IPS-18a (cell line): ENCODE results near the gene TLR1.
"Not testable (repeated sequence)": the region's sequence is repeated elsewhere in the genome, so short reads cannot be mapped to it uniquely, and the experiment has no call there.

ENCODE experiments used
- H3K27ac ChIP-seq: one replicate; pipeline ENCODE4 v1.5.1; 2013; ENCODE audit warnings: low read length
- H3K27me3 ChIP-seq: one replicate; pipeline ENCODE4 v1.6.1; 2013; ENCODE audit warnings: mild to moderate bottlenecking, low read length; ENCODE audit not compliant: control insufficient read depth, insufficient read depth
- H3K36me3 ChIP-seq: one replicate; pipeline ENCODE4 v1.6.1; 2013; ENCODE audit warnings: low read depth, low read length; ENCODE audit not compliant: control insufficient read depth
- H3K4me1 ChIP-seq: one replicate; pipeline ENCODE4 v1.6.1; 2013; ENCODE audit warnings: low read depth, low read length; ENCODE audit not compliant: control insufficient read depth
- H3K4me3 ChIP-seq: one replicate; pipeline ENCODE4 v1.5.1; 2013; ENCODE audit warnings: low read length
- H3K9ac ChIP-seq: one replicate; pipeline ENCODE4 v1.6.1; 2013; ENCODE audit warnings: mild to moderate bottlenecking, low read length, moderate library complexity
- H3K9me3 ChIP-seq: one replicate; pipeline ENCODE4 v1.6.1; 2013; ENCODE audit warnings: low read depth, low read length; ENCODE audit not compliant: control insufficient read depth

The TLR1 gene

GRCh38 chr4:38784141-38784540 is 20.4 kb downstream of the TLR1 start:
- H3K27me3 ChIP-seq: no peaks in the 10 kb centered on the region
- H3K9me3 ChIP-seq: no peaks in the 10 kb centered on the region
- no peak overlapping the region for H3K9ac ChIP-seq
- no peaks in the 10 kb centered on the region for H3K36me3 ChIP-seq
- H3K27ac ChIP-seq: no peak overlapping the region
- H3K4me3 ChIP-seq: no peak overlapping the region
- no peaks in the 10 kb centered on the region for H3K4me1 ChIP-seq

DNA sequence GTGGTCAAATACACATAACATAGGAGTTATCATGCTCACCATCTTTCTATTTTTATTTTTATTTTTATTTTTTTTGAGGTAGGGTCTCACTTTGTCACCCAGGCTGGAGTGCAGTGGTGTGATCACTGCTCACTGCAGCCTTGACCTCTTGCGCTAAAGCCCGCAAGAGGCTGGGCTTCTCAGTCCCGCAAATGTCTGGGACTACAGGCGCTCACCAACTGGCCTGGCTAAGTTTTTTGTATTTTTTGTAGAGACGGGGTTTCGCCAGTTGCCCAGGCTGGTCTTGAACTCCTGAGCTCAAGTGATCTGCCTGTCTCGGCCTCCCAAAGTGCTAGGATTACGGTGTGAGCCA is 21.5 kb downstream of the TLR1 start:
- Histone ChIP-seq H3K36me3 (no peaks in the 10 kb centered on the region), H3K27me3 (no peaks in the 10 kb centered on the region), H3K9ac (no peak overlapping the region), H3K9me3 (no peaks in the 10 kb centered on the region), H3K27ac (no peak overlapping the region), H3K4me3 (no peak overlapping the region), H3K4me1 (no peaks in the 10 kb centered on the region)

- H3K9me3 ChIP-seq: no peaks in the 10 kb centered on the region
- H3K27me3 ChIP-seq: no peaks in the 10 kb centered on the region
- no peaks in the 10 kb centered on the region for H3K4me1 ChIP-seq
- H3K9ac ChIP-seq: no peak within 1 kb of the TSS
- no peak within 1 kb of the TSS for H3K4me3 ChIP-seq
- H3K36me3 ChIP-seq: no peaks in the 10 kb centered on the region
- no peak within 1 kb of the TSS for H3K27ac ChIP-seq
Observed at GRCh38 chr4:38782452-38783108, 22.0 kb downstream of the TLR1 start, which contains the start of gene TLR10. TSS of gene TLR10 (minus strand) at chr4:38782990. CDS start at chr4:38775590, 7,400 bp downstream.

- Histone ChIP-seq H3K4me1 (no peaks in the 10 kb centered on the region), H3K4me3 (no peak overlapping the region), H3K9ac (no peak overlapping the region), H3K9me3 (no peaks in the 10 kb centered on the region), H3K27me3 (no peaks in the 10 kb centered on the region), H3K36me3 (no peaks in the 10 kb centered on the region), H3K27ac (no peak overlapping the region)
Observed at GRCh38 chr4:38781854-38782261, 22.7 kb downstream of the TLR1 start.

DNA sequence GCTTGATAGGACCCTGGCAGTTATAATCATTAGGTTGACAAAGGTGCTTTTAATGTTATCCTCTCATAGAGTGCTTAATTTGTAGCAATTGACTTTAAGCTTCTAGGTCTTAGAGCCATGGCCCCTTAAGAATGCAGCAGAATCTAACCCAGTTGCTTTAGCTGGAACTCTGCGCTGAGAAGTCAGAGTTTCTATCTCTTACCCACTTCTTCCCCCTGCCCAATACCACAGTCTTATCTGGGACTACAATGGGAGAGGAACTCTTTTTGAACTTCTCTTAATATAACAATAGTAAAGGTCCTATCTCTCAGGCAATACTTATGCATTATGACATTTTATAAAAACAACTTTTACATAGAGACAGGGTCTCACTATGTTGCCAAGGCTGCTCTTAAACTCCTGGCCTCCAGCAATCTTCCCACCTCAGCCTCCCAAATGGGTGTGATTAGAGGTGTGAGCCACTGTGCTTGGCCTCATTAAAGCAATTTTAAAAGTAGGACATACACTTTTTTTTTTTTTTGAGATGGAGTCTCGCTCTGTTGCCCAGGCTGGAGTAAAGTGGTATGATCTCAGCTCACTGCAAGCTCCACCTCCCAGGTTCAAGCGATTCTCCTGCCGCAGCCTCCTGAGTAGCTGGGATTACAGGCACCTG is 23.6 kb downstream of the TLR1 start:
- no peak overlapping the region for H3K9ac ChIP-seq
- no peak overlapping the region for H3K4me3 ChIP-seq
- H3K4me1 ChIP-seq: no peaks in the 10 kb centered on the region
- H3K27ac ChIP-seq: no peak overlapping the region
- no peaks in the 10 kb centered on the region for H3K27me3 ChIP-seq
- H3K9me3 ChIP-seq: no peaks in the 10 kb centered on the region
- no peaks in the 10 kb centered on the region for H3K36me3 ChIP-seq

GRCh38 chr4:38779790-38780189 is 24.8 kb downstream of the TLR1 start:
- H3K4me1 ChIP-seq: no peaks in the 10 kb centered on the region
- no peaks in the 10 kb centered on the region for H3K9me3 ChIP-seq
- H3K27me3 ChIP-seq: no peaks in the 10 kb centered on the region
- H3K36me3 ChIP-seq: no peaks in the 10 kb centered on the region
- no peak overlapping the region for H3K27ac ChIP-seq
- no peak overlapping the region for H3K4me3 ChIP-seq
- H3K9ac ChIP-seq: no peak overlapping the region

DNA sequence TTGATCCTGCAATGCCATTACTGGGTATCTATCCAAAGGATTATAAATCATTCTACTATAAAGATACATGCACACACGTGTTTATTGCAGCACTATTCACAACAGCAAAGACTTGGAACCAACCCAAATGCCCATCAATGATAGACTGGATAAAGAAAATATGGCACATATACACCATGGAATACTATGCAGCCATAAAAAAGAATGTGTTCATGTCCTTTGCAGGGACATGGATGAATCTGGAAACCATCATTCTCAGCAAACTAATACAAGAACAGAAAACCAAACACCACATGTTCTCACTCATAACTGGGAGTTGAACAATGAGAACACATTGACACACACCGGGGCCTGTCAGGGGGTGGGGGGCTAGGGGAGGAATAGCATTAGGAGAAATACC is 26.7 kb downstream of the TLR1 start:
- H3K36me3 ChIP-seq, H3K9me3 ChIP-seq, H3K9ac ChIP-seq, H3K27ac ChIP-seq, H3K27me3 ChIP-seq, H3K4me1 ChIP-seq, H3K4me3 ChIP-seq: not testable (repeated sequence)

DNA sequence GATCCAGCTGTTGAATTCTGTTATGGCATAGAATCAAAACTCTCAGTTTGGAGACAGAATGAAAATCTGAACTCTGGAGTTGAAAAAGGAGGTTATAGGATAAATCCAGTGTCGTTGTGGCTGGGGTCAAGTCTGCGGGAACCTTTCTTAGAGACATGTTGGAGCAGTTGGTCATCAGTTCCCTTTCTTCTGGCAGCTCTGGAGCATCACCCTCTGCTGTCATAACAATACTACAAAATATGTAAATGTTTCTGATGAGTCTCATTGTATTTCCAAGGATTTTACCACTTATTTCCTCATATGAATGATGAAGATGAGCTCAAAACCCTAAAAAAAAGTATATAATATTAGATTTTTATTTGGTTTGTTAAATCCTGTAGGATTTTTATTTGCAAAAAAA is 29.3 kb downstream of the TLR1 start:
- Histone ChIP-seq H3K4me1 (no peaks in the 10 kb centered on the region), H3K9ac (no peak overlapping the region), H3K9me3 (no peaks in the 10 kb centered on the region), H3K27ac (no peak overlapping the region), H3K36me3 (no peaks in the 10 kb centered on the region), H3K4me3 (no peak overlapping the region), H3K27me3 (no peaks in the 10 kb centered on the region)

DNA sequence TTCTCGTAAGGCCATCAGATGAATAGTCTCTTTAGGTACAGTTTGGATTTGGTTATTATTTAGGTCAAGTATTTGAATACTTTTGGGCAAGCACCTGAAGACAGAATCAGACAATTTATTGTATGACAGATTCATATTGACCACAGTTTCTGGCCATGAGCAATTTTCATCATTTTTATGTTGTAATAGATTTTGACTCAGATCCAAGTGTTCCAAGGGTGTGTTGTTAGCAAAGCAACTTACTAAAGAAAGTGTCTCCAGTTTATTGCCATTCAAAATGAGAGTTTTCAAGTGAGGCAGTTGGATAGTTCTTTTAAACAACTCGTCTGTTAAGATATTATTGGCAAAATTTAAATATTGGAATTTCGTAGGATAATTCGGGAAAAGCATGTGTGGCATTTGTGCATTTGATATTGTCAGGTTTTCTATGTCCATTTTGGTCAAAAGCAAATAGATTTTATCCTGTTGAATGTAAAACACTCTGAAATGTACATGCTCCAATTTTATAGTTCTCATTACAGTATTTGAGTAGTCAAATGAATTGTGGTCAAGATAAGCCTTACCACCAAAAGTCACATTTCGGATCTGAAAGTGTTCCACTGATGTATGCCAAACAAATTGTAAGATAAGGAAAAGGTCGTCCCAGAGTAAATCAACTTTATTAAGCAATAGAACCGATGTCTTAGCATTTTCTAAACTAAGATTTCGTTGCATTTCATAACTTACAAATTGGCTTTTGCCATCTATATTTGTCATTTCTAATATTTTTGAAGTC is 30.2 kb downstream of the TLR1 start:
- Histone ChIP-seq H3K9me3 (no peaks in the 10 kb centered on the region), H3K9ac (no peak overlapping the region), H3K36me3 (no peaks in the 10 kb centered on the region), H3K4me1 (no peaks in the 10 kb centered on the region), H3K27me3 (no peaks in the 10 kb centered on the region), H3K4me3 (no peak overlapping the region), H3K27ac (no peak overlapping the region)

- not testable (repeated sequence) for H3K27me3 ChIP-seq, H3K36me3 ChIP-seq, H3K27ac ChIP-seq, H3K4me3 ChIP-seq, H3K9ac ChIP-seq, H3K9me3 ChIP-seq, H3K4me1 ChIP-seq
Observed at GRCh38 chr4:38770281-38770680, 34.3 kb downstream of the TLR1 start.

DNA sequence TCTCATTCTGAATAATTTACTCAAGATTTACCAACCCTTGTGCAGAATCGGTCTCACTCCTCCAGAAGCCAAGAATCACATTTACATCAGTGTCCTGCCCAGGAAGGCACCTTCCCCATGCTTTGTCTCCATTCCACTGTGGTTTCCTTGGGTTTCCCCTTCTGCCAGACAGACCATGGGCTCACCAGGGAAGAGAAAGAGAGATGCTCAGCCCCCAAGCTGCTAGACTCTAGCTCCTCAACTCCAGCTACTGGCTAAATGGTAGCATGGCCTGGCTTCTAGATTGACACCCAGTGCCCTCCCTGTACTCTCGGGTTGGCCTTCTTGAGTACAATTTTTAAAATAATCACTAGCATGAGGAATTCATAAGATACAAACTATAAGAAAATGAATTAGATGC is 34.7 kb downstream of the TLR1 start:
- no peaks in the 10 kb centered on the region for H3K36me3 ChIP-seq
- no peaks in the 10 kb centered on the region for H3K4me1 ChIP-seq
- no peak overlapping the region for H3K4me3 ChIP-seq
- no peak overlapping the region for H3K27ac ChIP-seq
- no peaks in the 10 kb centered on the region for H3K9me3 ChIP-seq
- H3K27me3 ChIP-seq: no peaks in the 10 kb centered on the region
- no peak overlapping the region for H3K9ac ChIP-seq

DNA sequence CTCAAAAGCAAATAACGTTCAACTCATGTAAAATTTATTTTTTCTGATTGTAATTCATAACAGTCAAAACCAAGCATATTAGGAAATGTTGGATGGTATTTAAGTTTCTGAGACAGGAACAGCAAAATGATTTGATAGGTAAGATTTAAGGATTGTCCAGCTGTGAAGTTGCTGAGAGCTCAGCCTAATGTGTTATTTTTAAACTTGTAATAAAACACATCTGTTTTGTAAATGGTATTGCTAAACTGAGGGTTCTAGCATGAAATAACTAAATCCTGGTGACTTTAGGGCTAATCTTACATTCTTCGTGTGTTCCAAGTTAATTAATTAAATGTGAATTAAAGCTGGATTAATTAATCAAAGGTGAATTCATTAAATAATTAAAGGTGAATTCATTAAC is 35.1 kb downstream of the TLR1 start:
- Histone ChIP-seq H3K9ac (no peak overlapping the region), H3K4me1 (no peaks in the 10 kb centered on the region), H3K36me3 (no peaks in the 10 kb centered on the region), H3K4me3 (no peak overlapping the region), H3K27ac (no peak overlapping the region), H3K27me3 (no peaks in the 10 kb centered on the region), H3K9me3 (no peaks in the 10 kb centered on the region)
